Adrenal gland (tissue), 12 donors: ENCODE measurements around the gene CAMSAP2. TPM values are rescaled to one million over a fixed set of nuclear protein-coding genes. Genes with fewer than 3 reads are reported as not detected.

Experiments
- DNase-seq, 7 donors: peaks; one replicate each; pipeline ENCODE4 v3.0.0-alpha.2; 2019 to 2020
- H3K27ac ChIP-seq, 5 donors: fragments of 200-600 bp; sonication (generic) in 4 of 5; 1 replicate in 3 of 5; 2 replicates in 2 of 5; pipeline versions ENCODE4 v1.5.1 to v1.8.0; 2016 to 2020; ENCODE audit warnings: mild to moderate bottlenecking in 1 of 5
- H3K27me3 ChIP-seq: fragments of 200-600 bp; 2 replicates; pipeline ENCODE4 v1.8.0; 2021
- H3K36me3 ChIP-seq, 2 donors: fragments of 200-600 bp; replicated peaks in 1 of 2; 1 replicate in 1 of 2; 2 replicates in 1 of 2; pipeline versions ENCODE4 v1.5.1 to v1.8.0; 2018 to 2022
- H3K4me1 ChIP-seq, 2 donors: fragments of 200-600 bp; replicated peaks in 1 of 2; 1 replicate in 1 of 2; 2 replicates in 1 of 2; pipeline versions ENCODE4 v1.5.1 to v1.8.0; 2018 to 2021
- H3K4me3 ChIP-seq, 4 donors: fragments of 200-600 bp; sonication (generic) in 3 of 4; one replicate each; pipeline ENCODE4 v1.5.1; 2016 to 2018
- H3K9me3 ChIP-seq, 3 donors: fragments of 200-600 bp; sonication (generic) in 1 of 3; replicated peaks in 1 of 3; 1 replicate in 2 of 3; 2 replicates in 1 of 3; pipeline versions ENCODE4 v1.5.1 to v1.8.0; 2016 to 2021
- POLR2A ChIP-seq, 2 donors: fragments of 450-650 bp; IDR thresholded peaks; one replicate each; pipeline ENCODE4 v1.6.1; 2017; ENCODE audit warnings: antibody characterized with exemption in 2 of 2, mild to moderate bottlenecking in 2 of 2, moderate library complexity in 1 of 2
- WGBS, 4 donors: extraction: QIAGEN DNeasy Blood & Tissue Kit in 2 of 4; methylation state at CpG; one replicate each; pipeline versions ENCODE4 v1.1.5 to v1.1.7; 2013 to 2017; 5-methylcytosine and 5-hydroxymethylcytosine counted together
- intact Hi-C, 2 donors: fragments of 100-400 bp; cut with DNase I; formaldehyde crosslinking; loops; one replicate each; pipeline versions ENCODE4 v1.14.1 to v1.15.0; 2022 to 2023
- polyA plus RNA-seq, 3 donors: library from polyadenylated mRNA; stranded (reverse); fragments of 200-250 nt in 2 of 3; fragments of 350-450 nt in 1 of 3; fragmentation: Illumina TruSeq in 1 of 3; extraction: RNeasy Lipid Tissue Mini Kit (QIAGEN cat#74804) in 1 of 3; gene quantifications; one replicate each; pipeline ENCODE4 v1.2.3, GENCODE V29; 2013 to 2014
- total RNA-seq, 9 donors: library from RNA; depleted of rRNA in 4 of 9; stranded (reverse); fragments of >200 nt in 4 of 9; fragments of 120-200 nt in 1 of 9; fragmentation: NEBNext Ultra II Directional in 1 of 9; extraction: Animal tissue kit (Norgen Biotek cat#: 25700) in 1 of 9; gene quantifications; one replicate each; pipeline versions ENCODE4 v1.1.0 to v1.2.4, GENCODE V29; 2013 to 2023
- TF ChIP-seq, protein P1 (sequence below), 6 experiments: fragments of 450-650 bp in 4 of 6; fragments of 200-600 bp in 2 of 6; sonication (generic) in 1 of 6; IDR thresholded peaks; 1 replicate in 5 of 6; 2 replicates in 1 of 6; pipeline versions ENCODE4 v1.5.1 to v1.8.0; 2016 to 2021; ENCODE audit warnings: antibody characterized with exemption in 6 of 6, mild to moderate bottlenecking in 2 of 6, moderate library complexity in 1 of 6
- donor health status: healthy with polysubstance abuse.
- donor health status: Bipolar disorder and iron deficiency.
- donor health status: DM: yes; HTN: yes; CAD: no.
- donor health status: DM: no; HTN: no; CAD: no.
- donor health status: DM: no; HTN: no; CAD: no.
- donor health status: DM: yes; HTN: yes; CAD: no.

CAMSAP2 gene
- total and polyA plus RNA-seq, 12 donors: 22.3 to 62.6 (median 33.0) TPM

DNA sequence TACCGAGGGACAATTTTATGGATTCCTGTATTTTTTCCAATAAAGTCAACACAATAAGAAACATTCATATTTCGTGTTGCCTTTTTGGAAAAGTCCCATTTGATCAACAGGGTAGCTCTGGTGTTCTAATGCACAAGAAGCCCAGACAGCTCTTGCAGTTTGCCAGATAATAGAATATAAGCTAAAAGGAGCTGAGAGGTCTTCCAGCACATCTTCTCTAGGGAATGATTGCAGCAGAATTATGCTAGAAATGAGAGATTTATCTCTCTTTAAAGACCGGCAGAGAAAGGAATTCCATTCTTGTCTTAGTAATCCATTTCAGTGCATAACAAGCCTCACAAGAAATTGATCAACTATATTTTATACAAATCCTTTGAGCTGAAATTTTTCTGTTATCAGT is 44.0 kb upstream of the CAMSAP2 start:
- no peaks in the 10 kb centered on the region for H3K4me1 ChIP-seq
- H3K27ac ChIP-seq: no peak overlapping the region
- WGBS, 4 donors: 48 to 62% (median 60%) methylated on average over 3 of the region's 3 CpGs
- no peak for DNase-seq
- no peaks in the 10 kb centered on the region for H3K27me3 ChIP-seq
- H3K9me3 ChIP-seq: no peaks in the 10 kb centered on the region
- intact Hi-C loops: no loop called here
- H3K36me3 ChIP-seq: no peaks in the 10 kb centered on the region
- H3K4me3 ChIP-seq: no peak overlapping the region
- TF ChIP-seq POLR2A (IDR thresholded peaks at IDR 0.05): no peak
- TF ChIP-seq, protein P1, sequence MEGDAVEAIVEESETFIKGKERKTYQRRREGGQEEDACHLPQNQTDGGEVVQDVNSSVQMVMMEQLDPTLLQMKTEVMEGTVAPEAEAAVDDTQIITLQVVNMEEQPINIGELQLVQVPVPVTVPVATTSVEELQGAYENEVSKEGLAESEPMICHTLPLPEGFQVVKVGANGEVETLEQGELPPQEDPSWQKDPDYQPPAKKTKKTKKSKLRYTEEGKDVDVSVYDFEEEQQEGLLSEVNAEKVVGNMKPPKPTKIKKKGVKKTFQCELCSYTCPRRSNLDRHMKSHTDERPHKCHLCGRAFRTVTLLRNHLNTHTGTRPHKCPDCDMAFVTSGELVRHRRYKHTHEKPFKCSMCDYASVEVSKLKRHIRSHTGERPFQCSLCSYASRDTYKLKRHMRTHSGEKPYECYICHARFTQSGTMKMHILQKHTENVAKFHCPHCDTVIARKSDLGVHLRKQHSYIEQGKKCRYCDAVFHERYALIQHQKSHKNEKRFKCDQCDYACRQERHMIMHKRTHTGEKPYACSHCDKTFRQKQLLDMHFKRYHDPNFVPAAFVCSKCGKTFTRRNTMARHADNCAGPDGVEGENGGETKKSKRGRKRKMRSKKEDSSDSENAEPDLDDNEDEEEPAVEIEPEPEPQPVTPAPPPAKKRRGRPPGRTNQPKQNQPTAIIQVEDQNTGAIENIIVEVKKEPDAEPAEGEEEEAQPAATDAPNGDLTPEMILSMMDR (IDR thresholded peaks at IDR 0.05): no peak

DNA sequence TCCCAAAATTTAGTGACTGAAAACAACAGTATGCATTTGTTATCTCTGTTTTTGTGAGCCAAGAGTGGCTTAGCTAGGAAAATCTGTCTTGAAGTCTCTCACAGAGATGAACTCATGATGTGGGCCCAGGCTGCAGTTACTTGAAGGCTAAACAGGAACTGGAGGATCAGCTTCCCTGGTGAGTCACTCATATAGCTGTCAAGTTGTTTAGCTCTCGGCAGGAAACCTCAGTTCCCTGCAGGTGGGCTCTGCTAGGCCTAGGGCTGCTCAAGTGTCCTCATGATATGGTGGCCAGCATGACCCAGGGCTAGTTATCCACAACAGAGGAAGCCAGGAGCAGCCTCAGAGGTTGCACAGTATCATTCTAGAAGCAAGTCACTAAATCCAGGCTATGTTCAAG is 38.8 kb upstream of the CAMSAP2 start:
- Histone ChIP-seq H3K27me3 (no peaks in the 10 kb centered on the region), H3K27ac (no peak overlapping the region), H3K4me1 (no peaks in the 10 kb centered on the region), H3K9me3 (no peaks in the 10 kb centered on the region), H3K36me3 (no peaks in the 10 kb centered on the region), H3K4me3 (no peak overlapping the region)
- no peak for TF ChIP-seq POLR2A (IDR thresholded peaks at IDR 0.05)
- TF ChIP-seq, protein P1 (IDR thresholded peaks at IDR 0.05): no peak
- no peak for DNase-seq
- 27 to 86% (median 65%) methylated on average over 1 of the region's 1 CpG for WGBS, 4 donors
- intact Hi-C loops: no loop called here

DNA sequence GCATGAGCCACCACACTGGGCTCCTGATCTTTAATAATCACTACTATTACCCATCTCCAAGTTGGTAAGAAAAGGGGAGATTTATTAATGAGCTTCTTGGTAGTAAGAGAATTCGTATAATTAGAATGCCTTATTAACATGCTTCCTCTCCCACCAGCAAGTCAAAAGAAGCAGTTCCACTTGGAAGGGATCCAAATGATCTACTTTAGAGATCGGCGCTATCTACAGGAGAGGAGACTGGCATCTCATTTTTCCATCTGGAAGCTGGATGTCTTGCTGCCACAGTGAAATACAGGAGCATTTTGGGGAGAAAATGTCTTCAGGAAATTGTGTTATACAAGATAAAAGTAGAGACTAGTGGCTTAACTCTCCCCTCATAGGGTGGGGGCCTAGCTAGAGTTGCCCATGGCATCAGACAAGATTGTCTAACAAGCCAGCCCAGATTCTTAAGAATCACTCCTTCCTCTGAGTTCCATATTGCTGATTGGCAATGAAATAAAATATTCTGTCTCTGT is 33.6 kb upstream of the CAMSAP2 start:
- Histone ChIP-seq H3K9me3 (no peaks in the 10 kb centered on the region), H3K4me1 (peaks cover 0 to 7% of the 10 kb centered on the region in 2 donors), H3K4me3 (no peak overlapping the region), H3K36me3 (no peaks in the 10 kb centered on the region), H3K27me3 (no peaks in the 10 kb centered on the region), H3K27ac (no peak overlapping the region)
- no peak for TF ChIP-seq POLR2A (IDR thresholded peaks at IDR 0.05)
- TF ChIP-seq, protein P1 (IDR thresholded peaks at IDR 0.05): no peak
- intact Hi-C loops: no loop called here
- WGBS, 4 donors: 66 to 71% (median 70%) methylated on average over 3 of the region's 3 CpGs
- no peak for DNase-seq

DNA sequence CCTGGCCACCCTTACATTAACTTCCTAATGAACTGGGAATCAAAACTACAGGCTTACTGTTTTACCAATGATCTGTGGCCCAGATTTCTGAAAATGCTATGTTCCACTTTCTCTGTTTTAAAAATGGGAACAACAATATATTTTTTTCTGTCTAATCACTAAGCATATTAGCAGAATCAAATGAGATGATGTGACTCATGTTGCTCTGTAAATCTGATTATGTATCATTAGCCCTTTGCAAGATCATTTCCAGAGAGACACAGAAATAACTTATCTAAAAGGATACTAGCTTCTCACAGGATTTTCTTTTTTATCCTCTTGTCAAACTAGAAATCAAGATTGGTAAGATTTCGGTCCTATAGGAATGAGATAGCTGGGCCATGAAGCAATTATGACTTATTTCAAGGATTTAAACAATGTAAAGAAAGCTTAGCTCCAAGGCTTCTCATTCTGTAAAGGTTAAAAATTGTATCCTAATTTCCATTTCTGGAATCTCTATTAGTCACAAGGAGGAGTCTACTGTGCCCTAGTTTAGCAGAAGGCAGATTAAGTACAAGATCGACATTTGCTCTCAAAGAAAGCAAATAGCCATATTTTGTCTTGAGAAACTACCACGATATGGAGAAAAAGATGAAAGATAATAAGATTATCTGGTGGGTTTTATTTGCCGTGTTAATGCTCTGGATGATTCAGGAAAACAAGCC is 32.4 kb upstream of the CAMSAP2 start:
- intact Hi-C loops: no loop called here
- 38 to 61% (median 50%) methylated on average over 4 of the region's 4 CpGs for WGBS, 4 donors

More for the DNA sequence above, 32.4 kb upstream of the CAMSAP2 start:
- Histone ChIP-seq H3K36me3 (no peaks in the 10 kb centered on the region), H3K4me1 (peaks cover 0 to 7% of the 10 kb centered on the region in 2 donors), H3K9me3 (no peaks in the 10 kb centered on the region), H3K27ac (peak overlapping the region in 3 of 5 donors; percentile 6 to 72 (median 23)), H3K4me3 (no peak overlapping the region), H3K27me3 (no peaks in the 10 kb centered on the region)
- no peak for DNase-seq
- TF ChIP-seq, protein P1 (IDR thresholded peaks at IDR 0.05): no peak
- no peak for TF ChIP-seq POLR2A (IDR thresholded peaks at IDR 0.05)
